HG03108 (cell line): ENCODE measurements around the gene CD8B2.
"Not testable (repeated sequence)": the region's sequence is repeated elsewhere in the genome, so short reads cannot be mapped to it uniquely, and the experiment has no call there.

Experiments used
- ATAC-seq: cut with Tn5 transposase; IDR thresholded peaks from one replicate; pipeline ENCODE4 v1.9.1; 2021; ENCODE audit warnings: moderate library complexity; ENCODE audit not compliant: unreplicated experiment

CD8B2 gene

DNA sequence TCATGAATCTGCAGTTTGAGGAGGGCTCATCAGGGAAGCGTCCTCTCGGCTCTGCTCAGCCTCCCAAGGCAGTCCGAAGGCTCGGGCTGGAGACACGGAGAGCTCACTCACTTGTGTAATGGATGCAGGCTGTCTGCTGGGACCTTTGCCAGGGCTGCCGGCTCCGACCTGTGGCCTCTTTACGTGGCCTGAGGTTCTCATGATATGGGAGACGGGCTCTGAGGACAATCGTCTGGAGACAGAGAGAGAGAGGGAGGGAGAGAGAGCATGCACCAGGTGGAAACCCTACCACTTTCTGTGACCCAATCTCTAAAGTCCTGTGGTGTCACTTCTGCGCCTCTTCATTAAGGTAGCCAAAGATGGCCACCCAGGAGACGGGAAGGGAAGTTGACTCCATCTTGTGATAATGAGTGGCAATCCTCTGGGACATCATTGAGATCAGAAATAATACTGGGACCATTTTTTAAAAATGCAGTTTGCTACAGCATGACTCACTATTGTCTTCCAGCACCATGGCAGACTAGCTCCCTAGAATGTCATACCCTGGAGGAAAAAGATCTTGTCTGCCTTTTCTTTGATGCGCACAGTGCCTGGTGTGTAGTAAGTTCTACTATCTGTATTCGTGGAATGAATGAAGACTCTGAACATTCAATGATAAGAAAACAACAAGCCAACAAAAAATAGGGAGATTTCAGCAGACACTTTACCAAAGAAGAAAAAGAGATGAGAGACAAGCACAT is 60.2 kb downstream of the CD8B2 start:
- ATAC-seq: no peak

- no peak for ATAC-seq
These were observed 64.4 kb downstream of the CD8B2 start for GRCh38 chr2:106551417-106552130.

GRCh38 chr2:106552921-106553320 is 65.8 kb downstream of the CD8B2 start:
- ATAC-seq: no peak

- ATAC-seq: no peak
These were observed 66.2 kb downstream of the CD8B2 start for GRCh38 chr2:106553321-106553720.

- ATAC-seq: no peak
These were observed 67.2 kb downstream of the CD8B2 start for GRCh38 chr2:106554411-106554810.

- no peak for ATAC-seq
These were observed 67.9 kb downstream of the CD8B2 start for GRCh38 chr2:106555053-106555452.

DNA sequence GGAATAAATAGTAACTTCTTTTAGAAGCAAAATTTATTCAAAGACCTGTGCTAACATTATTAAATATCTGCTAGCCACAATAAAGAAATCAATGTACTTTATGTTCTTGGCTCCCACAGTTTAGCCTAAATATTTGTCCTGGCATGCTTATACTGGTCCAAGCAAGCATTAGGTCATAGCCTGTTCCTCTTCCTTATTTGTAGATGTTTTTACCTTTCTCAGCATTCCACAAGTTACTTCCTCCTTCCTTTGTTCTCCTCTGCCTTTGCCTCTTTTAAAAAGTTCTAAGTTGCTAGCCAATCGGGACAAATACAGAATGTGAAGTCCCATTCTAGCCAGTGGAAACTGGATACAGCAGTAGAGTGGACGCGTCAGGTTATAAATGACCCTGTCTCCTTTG is 72.6 kb downstream of the CD8B2 start:
- ATAC-seq: not testable (repeated sequence)

- no peak for ATAC-seq
These were observed 73.6 kb downstream of the CD8B2 start for GRCh38 chr2:106560773-106561172.

DNA sequence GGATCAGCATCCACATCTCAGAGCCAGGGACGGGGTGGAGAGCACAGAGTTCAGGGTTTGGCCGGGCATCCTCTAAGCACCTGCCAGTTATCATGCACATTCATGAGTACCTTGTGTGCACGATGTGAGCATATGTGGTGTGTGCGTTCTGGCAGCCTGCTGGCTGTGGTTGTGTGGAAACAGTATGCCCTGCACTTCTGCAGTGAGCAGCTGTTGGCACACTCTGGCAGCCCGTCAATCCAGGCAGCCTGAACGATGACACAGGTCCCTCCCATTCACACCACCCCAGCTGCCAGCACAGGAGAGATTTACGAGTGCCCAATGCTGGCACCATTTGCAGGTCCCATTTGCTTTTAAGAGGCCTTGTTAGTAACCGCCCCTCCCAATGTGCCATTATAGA is 74.2 kb downstream of the CD8B2 start:
- ATAC-seq: no peak

GRCh38 chr2:106561803-106562202 is 74.6 kb downstream of the CD8B2 start:
- no peak for ATAC-seq

GRCh38 chr2:106562268-106563186 is 75.4 kb downstream of the CD8B2 start:
- ATAC-seq: no peak

DNA sequence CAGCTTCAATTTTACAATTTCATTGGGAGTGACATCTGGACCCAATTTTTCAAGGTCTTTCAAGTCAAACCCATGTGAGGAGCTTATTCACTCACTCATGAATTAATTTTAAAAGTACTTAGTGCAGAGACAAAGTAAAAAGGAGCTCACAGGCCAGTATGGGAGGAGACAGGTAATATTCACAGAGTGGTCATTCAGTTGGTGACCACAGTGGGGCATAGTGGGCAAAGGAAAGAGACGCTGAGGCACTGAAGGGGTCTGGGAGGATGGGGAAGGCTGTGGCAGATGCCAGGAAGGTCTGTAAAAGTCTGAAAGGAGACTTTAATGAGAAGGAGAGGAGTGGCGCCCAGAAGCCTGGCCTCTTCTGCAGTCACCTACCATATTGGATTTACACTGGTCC is 76.0 kb downstream of the CD8B2 start:
- no peak for ATAC-seq

DNA sequence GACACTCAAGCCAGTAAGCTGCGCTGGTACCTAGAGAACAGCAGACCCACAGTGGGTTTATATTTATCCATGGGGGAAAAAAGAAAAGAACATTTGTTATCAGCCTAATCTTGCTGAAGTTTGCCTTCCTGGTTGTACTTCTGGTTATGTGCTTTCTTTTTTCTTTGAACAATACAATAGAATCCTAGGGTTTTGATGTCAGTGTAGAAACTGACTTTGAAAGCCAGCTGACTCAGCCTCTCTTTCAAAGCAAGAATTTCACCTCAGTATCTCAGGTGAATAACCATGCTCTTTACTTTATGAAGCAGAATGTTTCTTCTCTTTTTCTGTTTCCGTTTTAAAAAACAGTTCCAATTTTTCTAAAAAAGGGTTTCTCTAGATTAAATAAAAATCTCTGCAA is 78.4 kb downstream of the CD8B2 start:
- no peak for ATAC-seq

DNA sequence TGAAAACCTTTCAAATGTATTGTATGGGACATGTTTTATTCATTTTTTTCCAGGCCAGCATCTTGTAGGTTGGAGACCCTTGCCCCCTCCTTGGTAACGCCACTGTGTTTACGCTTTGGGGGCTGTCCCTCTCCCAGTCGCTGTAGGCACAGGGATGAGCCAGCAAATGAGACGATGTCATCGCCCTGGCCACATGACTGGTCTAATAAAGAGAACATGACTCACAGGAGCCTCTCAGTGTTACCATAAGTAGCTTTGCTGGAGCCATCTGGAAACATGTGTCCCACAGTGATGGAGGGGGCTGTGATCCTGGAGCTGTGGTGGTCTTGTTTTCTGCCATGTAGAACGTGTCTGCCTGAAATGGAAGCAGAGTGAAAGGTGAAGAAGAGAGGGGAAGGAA is 78.9 kb downstream of the CD8B2 start:
- ATAC-seq: no peak

GRCh38 chr2:106566484-106566883 is 79.3 kb downstream of the CD8B2 start:
- ATAC-seq: not testable (repeated sequence)

DNA sequence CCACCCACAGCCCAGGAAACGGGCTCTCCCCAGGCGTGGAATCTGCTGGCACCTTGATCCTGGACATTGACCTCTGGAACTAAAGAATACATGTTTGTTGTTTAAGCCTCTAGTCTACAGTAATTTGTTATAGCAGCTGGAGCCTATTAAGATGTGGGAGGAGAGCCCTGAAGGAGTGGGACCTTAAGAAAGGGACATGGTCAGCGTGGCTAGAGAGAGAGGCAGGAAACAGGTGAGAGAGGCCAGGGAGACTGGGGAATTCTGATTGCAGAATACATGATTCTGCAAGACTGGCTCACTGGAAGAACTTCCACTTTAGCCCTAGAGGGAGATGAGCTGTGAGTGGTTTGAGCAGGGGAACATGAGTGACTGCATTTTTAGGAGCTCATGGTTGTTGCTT is 83.2 kb downstream of the CD8B2 start:
- no peak for ATAC-seq
